GM19023 (cell line): Measurements from ENCODE around the gene MED31.
"Not testable (repeated sequence)": the region's sequence is repeated elsewhere in the genome, so short reads cannot be mapped to it uniquely, and the experiment has no call there.

Source experiments
- ATAC-seq: cut with Tn5 transposase; IDR thresholded peaks from one replicate; pipeline ENCODE4 v1.9.1; 2021; ENCODE audit warnings: mild to moderate bottlenecking, moderate library complexity; ENCODE audit not compliant: unreplicated experiment

Gene MED31

DNA sequence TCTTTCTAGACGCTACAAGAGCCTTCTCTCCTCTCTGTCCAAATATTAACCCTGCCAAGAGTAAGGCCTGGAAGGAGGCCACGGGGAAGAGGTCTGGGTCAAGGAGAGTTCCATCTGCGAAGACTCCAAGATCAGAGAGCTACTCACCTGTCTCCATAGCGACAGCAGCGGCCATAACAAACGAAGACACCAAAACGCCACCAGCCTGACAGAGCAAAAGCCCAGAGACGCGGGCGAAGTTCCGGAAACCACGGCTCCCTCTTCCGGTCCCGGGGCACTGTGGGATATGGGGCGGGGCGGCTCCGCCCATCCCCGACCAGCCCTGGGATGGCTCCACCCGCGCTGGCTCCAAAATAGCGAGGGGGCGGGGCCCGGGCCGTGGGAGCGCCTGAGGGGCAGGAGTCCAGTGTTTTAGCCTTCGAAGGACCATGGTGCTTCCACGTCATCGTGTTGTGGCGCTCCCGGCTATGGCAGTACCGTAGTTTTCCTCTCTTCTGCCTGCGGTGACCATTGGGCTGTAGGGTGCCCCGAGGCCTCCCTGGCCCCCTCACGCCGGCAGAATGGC is at the start of gene MED31, which contains the start of gene C17orf100:
TSS of gene MED31 (minus strand) at position 252 of the 565 bp plus-strand sequence. CDS start at position 175, 77 bp downstream.
TSS of gene C17orf100 (plus strand) at position 409 of the 565 bp plus-strand sequence. CDS start at position 561, 152 bp downstream.
- peak; percentile 90 for ATAC-seq

DNA sequence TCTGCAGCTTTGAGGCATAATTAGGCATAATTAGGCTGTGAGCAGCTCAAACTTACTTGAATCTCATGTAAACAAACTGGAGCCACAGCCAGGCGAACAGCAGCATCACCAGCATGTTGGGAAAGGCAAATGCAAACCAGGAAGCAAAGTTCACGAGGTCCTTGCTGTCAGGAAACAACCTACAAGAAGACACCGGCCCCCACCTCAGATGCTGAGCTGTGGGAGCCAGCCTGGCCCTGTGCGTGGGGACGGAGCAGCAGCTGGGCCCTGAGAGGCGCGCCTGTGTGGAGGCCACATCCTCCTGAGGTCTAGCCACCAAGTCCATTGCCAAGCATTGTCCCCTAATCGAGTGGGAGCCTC is 49.5 kb upstream of the MED31 start:
- no peak for ATAC-seq

DNA sequence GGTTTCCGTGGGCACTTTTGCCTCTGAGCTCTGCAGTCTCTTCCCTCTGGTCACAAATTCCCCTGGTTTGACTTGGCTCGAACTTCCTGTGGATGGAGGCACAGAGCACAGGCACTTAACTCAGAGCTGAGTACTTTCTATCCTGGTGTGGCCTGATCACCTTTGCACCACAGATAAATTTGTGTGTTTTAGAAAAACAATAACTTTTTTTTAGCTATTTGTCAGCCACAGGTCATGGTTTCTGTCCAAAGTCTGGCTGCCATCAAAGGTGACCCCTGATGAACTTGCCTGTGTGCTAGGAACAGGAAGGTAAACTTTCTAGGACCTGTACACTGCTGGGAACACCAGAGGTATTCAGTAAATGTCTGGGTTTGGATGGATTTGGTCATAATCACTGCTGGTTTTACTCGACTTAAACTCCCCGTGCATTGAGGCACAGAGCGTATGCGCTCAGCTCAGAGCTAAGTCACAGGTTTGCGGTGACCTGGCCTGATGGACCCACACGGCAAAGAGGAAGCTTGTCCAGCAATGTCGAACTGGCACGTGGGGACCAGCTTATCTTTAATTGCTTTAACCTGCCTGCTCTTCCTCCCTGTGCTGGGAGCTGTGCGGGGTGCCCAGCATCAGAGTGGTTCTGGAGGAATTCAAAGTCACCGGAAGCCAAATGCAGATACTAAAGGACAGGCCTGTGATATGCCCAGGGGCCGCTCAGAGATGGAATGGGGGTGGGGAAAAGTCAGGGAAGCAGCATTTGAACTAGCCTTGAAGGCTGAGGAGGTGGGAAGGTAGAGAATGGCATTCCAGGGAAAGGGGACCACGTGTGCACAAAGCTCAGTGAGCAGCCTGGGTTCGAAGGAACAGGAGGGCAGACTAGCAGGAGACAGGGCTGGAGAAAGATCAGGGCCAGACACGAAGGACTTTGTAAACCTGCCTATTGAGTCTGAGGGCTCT is 48.9 kb upstream of the MED31 start:
- ATAC-seq: no peak

DNA sequence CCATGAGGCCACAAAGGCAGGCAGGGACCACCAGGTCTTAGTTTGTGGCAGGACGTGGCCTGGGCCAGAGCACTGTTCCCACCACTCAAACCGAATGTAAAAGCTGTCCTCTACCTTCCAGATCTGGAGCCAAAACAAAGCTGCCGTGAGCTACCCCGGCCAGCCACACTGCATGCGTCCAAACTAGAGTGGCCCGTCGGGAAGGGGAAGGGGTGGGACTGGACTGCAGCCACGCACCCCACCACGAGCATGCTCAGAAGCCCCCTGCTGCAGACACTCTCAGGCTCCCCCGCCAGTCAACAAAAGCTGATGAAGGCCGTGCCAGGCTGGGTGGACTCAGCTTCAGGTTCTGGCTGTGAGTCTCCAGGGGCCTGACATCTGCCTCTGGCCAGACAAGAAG is 46.6 kb upstream of the MED31 start:
- no peak for ATAC-seq

DNA sequence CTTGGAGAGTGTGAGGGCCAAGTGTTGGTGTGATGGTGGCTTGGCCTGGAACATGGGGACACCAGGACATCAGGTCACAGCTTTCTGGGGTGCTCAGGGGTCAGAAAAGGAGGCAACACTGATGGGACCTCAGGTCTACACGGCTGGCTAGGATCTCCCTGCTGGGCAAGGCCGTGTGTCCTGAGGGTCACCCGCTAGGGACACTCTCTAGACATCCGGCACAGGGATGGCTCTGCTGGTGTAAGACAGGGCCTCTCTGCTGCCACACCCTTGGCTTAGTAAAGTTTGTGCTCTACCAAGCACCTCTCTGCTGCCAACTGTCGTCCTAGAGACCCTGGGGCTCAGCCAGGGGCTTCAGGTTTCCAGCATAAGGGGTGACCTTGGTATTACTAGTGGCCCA is 45.5 kb upstream of the MED31 start:
- ATAC-seq: no peak

DNA sequence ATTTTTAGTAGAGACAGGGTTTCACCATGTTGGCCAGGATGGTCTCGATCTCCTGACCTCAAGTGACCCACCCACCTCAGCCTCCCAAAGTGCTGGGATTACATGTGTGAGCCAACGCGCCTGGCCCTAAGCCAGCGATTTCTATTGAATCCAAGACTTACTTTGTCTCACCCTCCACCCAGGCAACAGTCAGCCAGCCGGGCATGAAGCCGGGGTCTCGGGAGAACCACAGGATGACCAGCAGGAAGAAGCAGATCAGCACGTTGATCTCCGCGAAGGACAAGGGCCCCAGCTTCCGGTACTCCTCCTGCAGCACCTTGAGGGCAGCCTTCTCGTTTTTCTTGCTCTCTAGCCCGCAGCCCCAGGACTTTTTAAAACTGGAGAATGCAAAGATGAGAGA is 44.2 kb upstream of the MED31 start:
- no peak for ATAC-seq

DNA sequence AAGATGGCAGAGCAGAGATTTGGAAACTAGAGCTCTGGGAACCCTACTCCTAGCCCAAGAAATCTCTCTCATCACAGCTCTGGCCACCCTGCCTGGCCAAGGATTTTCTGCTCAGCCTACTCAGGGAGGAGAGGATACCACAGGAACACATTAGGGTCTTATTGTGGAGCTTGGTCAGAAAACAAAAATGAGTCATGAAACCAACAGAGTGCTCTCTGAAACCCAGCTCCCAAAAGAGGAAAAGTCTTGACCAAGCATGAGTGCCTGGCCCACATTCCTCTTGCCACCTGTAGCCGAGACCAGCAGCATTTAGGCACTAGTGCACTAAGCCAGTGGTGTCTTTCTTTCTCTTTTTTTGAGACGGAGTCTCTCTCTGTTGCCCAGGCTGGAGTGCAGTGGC is 43.6 kb upstream of the MED31 start:
- ATAC-seq: no peak

DNA sequence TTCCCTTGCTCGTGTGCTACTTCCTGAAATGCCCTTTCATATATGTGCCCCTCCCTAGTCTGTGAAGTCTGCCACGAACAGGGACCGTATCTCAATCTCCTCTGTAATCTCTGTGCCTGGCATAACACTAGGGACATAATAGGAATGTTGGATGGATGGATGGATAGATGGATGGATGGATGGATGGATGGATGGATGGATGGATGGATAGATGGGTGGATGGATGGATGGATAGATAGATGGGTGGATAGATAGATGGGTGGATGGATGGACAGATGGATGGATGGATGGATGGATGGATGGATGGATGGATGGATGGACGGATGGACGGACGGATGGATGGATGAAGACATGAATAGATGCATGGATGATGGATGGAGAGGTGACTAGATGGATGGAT is 40.6 kb upstream of the MED31 start:
- not testable (repeated sequence) for ATAC-seq

DNA sequence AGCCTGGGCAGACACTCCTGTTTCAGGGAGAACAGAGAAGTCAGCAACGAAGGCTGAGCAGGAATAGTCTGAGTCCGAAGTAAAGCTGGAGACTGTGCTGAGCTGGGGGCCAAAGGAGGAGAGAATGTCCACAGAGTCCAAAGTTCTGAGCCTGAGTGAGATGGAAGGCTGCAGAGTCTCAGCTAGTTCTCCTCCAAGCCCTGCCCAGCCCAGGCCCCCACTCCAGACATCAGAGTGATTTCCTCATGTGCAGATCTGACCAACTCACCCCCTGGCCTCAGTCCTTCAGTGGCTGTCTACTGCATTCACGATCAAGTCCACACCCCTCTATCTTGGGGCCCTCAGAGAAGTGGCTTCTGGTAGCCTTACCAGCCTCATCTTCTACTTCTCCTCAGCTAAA is 40.1 kb upstream of the MED31 start:
- no peak for ATAC-seq

DNA sequence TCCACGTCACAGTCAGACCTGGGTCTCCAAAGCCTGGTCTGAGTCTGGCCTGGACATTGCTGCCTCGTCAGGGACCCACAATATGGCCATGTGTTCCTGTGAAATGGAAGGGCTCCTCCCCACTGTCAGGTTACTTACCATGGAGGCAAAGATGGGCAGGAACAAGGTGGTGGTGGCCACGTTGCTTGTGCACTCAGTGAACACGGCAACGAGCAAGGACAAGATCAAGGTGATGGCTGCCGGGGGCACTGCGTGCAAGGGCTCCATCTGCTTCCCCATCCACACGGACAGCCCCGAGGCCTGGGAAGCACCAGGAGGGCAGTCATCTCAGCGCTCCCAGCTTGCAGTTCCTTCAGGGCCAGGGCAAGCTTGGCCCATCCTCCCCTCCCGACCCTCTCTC is 39.2 kb upstream of the MED31 start:
- ATAC-seq: no peak

DNA sequence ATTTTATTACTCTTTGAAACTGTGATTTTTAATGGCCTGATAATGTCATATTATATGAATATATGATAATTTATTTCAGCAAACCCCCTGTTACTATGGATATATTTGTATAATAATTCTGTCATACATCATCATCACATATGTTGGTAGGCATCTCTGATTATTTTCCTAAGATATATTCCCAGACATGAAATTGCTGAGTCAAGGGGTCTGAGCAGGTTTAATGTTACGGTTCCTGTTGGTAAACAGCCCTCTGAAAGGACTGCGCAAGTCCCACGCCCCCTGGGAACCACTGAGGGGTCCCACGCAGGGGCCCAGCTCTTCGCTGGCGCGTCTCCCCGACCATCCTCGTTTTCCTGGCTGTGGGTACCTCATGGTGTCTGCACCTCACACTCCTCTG is 37.5 kb upstream of the MED31 start:
- ATAC-seq: no peak

DNA sequence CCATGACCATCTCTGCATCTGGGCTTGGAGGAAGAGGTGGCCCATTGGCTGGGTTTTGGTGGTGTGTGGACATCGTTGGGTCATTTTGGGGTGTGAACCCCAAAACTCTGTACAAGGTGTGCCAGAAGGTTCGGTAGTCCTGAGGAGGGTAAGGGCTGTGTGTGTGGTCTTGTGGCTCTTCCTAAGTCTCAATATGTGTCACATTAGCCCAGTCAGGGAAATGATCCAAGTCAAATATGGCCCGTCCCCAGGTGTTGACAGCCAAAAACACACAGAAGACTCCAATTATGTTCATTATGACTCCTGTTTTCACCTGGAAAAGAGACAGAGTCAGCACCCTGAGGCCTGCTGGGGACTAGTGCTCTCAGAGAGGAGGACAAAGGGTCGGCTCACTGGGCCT is 34.6 kb upstream of the MED31 start:
- no peak for ATAC-seq

DNA sequence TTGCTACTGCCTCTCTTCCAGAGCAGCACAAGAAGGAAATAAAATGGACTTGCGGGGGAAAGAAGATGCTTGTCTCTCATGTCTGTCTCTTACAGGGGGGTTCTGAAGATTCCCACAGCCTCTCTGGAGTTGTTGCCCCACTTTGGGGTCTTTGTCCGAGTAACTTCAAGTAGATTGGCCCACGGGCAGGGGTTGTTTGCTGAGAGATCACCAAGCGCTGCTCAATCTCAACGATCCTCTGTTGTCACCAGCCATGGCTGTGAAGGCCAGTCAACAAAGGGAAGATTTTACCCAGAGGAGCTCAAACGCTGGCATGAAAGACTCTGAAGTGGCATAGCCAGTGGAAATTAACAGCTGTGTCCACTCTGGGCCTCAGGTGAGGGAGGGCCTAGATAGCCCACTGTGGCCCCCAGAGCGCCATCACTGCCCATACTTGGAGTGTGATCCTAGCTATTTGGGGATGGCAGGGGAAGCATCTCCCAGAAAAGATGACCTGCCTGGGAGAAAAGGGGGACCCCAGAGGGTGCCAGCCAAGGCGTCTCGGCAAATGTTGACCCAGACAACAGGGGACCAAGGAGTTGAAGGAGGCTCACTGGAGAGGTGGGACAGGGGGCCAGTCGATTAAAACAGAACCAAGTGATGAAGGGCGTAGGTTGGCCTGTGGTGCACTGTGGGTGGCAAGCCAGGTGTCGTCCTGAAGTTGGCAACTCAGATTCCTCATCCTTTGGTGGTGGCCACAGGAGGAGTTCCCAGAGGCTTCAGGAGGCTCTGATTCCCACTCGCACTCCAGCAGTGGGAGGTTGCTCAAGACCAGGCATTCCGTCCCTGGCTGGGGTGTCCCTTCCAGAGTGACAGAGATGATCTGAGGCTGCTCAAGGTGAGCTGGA is 33.7 kb upstream of the MED31 start:
- no peak for ATAC-seq

DNA sequence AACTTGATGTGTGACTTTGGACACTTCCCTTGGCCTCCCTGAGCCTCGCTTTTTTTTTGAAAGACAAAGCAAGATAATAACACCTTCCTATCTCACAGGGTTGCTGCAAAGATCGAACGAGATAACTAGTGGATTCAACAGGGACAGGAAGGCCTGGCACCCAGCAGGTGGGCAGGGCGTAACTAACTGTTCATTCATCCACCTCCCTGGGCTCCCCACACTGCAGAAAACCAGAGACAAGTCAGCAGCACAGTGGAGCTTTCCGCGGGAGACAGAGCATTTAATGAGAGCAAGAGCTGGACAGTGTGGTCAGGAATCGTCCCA is 33.0 kb upstream of the MED31 start:
- ATAC-seq: no peak

DNA sequence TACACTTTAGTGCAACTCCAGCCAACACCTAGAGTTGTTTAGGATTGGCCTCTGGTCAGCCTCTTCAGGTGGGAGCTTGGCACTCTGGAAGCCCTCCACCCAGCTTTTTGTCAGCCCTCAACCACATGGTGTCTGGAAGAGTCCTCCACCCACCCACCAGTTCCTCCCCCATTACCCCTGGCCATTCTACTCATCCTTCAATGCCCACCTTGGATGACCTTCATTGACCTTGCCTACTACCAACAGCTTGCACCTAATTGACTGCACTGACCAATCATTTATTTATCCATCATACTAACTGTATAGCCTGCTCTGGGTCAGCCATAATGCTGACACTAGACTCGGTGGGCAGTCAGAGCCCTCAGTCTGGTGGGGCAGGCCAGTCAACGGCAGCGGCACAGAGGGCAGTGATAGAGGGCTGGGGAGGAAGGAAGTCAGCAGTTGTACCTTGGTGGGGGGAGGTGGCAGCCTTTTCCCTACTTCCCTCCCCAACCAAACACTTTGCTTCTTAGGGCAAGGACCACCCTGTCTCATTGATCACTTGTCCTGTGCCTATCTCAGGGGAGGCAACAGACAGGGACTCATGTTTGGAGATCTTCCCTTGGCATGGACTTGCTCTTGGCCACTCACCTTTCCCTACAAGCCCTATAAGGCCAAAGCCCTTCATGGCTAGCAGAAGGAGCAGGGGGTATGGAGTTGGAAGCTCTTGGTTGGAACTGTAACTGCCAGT is 32.5 kb upstream of the MED31 start:
- ATAC-seq: no peak

DNA sequence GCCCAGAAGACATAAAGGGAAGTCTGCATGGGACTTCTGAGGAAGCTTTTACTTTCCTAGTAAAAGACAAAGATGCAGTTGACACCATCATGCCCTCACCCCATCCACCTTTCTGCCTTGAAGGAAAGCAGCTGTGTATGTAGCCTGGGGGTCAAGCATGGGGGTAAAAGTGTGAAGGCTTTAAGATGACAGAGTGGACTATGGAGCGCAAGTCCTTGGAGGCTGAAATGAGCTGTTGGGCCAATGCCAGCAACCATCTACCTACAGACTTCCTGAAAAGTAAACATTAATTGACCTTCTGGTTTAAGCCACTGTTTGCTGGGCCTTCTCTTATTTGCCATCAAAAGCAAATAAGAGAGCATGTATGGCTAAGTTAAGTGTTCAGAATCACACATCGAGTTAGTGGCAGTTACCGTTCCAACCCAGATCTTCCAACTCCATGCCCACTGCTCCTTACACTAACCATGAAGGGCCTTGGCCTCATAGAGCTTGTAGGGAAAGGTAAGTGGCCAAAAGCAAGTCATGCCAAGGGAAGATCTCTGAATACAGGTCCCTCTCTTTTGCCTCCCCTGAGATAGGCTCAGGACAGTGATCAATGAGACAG is 31.8 kb upstream of the MED31 start:
- no peak for ATAC-seq

DNA sequence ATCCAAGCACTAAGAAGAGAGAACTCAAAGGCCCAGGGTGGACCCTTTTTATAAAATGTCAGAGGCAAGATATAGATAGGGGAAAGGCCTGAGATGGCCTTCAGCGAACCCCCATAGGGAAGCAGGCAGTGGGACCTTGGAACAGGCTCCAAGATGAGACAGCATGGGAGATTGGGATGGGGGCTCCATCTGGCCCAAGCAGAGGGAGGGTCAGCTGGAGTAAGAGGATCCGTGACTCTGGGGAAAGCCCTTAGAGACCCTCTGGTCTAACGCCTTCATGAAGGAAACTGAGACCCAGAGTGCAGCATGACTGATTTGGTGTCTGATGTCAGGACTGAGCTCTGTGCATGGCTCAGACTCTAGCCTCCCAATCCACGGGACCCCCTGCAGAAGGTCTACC is 30.9 kb upstream of the MED31 start:
- ATAC-seq: no peak

DNA sequence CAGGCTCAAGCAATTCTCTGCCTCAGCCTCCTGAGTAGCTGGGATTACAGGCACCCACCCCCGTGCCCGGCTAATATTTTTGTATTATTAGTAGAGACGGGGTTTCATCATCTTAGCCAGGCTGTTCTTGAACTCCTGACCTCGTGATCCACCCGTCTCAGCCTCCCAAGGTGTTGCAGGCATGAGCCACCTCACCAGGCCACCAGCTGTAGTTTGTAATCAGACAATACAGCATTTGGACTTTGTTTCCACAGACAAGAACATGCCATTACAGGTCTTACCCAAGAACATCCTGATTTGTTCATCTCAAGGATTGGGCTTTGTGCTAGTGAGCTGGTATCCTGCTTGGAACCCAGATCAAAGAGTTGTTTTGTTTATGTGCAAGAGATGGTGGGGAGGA is 30.3 kb upstream of the MED31 start:
- ATAC-seq: no peak

DNA sequence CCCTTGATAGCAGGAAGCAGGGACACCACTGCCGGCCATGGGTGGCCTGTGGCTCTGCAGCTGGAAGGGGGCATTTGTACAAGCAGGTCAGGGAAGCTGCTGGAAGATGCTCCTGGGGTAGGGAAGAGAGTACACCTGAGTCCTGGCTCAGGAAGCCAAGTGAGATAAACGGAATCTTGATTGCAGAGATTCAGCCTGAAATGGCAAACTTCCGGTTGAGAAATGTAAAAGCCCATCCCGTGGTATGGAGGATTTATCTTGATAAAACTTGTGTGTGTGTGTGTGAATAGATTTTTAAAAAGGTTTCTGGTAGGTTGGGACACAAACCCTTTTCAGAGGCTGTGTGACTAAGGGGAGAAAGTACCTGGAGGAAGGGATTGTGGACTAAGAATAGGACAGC is 29.8 kb upstream of the MED31 start:
- ATAC-seq: no peak

DNA sequence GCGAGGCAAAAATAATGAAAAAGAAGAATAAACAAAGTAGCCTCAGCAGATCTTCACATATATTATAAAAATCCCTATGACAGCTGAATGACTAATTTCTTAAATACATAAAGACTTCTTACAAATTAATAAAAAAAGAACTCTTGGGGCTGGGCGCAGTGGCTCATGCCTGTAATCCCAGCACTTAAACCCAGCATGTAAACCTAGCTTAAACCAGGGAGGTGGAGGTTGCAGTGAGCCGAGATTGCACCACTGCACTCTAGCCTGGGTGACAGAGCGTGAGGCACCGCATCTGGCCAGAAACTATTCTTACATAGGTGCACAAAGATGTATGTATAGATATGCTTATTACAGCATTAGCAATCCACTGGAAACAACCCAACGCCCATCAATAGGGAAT is 27.8 kb upstream of the MED31 start:
- no peak for ATAC-seq

DNA sequence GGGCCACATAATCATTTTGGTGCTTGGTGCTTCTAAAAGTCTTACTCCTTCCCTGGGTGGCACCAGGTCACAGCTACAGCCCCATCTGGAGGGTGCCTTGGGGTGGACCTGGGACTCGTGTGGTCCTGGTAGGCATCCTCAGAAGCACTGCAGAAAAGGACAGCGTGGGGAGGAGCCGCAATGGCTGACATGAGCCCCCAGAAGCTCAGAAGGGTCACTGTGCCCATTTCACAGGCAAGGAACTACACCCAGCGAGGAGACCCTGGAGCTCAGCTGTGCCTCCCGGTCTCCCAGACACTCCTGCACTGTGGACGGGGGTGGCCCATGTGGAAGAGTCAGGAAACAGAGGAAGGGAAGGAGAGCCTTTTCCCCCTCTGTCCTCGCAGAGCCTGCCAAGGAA is 26.5 kb upstream of the MED31 start:
- no peak for ATAC-seq
